ENCODE results near the gene ZNF774.

Gene ZNF774

DNA sequence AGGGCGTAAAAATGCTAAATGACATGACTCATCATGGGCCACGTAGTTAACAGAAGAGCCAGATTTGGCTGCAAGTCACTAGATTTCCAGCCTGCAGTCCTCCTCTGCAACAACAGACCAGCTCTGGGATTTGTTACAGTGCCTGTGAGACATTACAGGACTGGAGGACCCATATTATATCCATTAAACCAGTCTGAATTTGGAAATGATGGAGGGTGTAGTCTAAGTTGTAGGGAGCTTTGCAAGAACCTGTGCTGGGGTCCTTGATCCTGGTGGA lies 10.8 kb downstream of the ZNF774 start:
- TF ChIP-seq, protein P1, sequence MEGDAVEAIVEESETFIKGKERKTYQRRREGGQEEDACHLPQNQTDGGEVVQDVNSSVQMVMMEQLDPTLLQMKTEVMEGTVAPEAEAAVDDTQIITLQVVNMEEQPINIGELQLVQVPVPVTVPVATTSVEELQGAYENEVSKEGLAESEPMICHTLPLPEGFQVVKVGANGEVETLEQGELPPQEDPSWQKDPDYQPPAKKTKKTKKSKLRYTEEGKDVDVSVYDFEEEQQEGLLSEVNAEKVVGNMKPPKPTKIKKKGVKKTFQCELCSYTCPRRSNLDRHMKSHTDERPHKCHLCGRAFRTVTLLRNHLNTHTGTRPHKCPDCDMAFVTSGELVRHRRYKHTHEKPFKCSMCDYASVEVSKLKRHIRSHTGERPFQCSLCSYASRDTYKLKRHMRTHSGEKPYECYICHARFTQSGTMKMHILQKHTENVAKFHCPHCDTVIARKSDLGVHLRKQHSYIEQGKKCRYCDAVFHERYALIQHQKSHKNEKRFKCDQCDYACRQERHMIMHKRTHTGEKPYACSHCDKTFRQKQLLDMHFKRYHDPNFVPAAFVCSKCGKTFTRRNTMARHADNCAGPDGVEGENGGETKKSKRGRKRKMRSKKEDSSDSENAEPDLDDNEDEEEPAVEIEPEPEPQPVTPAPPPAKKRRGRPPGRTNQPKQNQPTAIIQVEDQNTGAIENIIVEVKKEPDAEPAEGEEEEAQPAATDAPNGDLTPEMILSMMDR (IDR thresholded peaks at IDR 0.05; ENCODE audit: borderline replicate concordance, control extremely low read depth, extremely low read depth, insufficient read depth, missing control alignments), result no peak
- in situ Hi-C loops (cut with MboI; ENCODE audit: low sequenced_read_pairs, unreplicated experiment), result no loop called here
- DNase-seq (ENCODE audit: low spot score), result no peak

DNA sequence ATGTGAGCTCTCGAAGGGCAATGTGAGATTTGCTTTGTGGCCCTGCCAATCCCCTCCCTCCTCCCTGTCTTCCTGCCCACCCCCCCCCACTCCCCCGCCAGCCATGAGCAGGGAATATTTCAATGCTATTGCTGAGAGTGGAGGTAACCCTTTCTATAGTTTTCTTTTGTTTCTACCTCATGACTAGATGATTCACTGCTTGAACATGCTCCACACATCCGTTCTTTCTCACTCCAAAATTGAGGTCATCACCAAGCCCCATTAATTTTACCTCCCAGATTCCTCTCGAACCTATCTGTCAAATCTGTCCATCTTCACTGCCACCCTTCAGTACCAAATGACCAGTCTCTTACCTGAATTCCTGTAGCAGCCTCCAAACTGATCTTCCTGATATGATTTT lies 12.2 kb downstream of the ZNF774 start:
- DNase-seq (ENCODE audit: low spot score), result no peak
- in situ Hi-C loops (cut with MboI; ENCODE audit: low sequenced_read_pairs, unreplicated experiment), result no loop called here
- TF ChIP-seq, protein P1 (IDR thresholded peaks at IDR 0.05; ENCODE audit: borderline replicate concordance, control extremely low read depth, extremely low read depth, insufficient read depth, missing control alignments), result no peak

DNA sequence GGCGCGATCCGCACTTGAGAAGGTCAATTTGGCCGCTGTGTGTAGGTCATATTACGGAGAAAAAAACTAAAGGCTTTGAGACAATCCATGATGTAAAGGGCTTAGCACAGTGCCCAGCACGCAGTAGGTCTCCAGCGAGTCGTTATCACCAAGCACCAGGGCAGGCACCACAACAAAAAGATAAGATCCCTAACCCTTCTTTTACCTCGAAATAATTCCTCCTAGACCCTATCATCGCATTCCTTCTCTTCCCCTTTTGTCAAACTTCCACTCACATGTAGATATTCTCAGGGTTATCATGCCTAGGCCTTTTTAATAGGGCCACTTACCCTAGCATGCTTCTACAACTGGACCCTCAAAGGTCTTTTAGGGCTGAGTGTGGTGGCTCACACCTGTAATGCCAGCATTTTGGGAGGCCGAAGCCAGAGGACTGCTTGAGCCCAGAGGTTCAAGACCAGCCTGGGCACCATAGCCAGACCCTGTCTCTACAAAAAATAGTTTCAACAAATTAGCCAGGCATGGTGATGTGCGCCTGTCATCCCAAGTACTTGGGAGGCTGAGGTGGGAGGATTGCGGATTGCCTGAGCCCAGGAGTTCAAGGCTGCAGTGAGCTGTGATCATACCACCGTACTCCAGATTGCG lies 13.5 kb downstream of the ZNF774 start:
- in situ Hi-C loops (cut with MboI; ENCODE audit: low sequenced_read_pairs, unreplicated experiment), result no loop called here
- TF ChIP-seq, protein P1 (IDR thresholded peaks at IDR 0.05; ENCODE audit: borderline replicate concordance, control extremely low read depth, extremely low read depth, insufficient read depth, missing control alignments), result no peak
- DNase-seq (ENCODE audit: low spot score), result no peak

DNA sequence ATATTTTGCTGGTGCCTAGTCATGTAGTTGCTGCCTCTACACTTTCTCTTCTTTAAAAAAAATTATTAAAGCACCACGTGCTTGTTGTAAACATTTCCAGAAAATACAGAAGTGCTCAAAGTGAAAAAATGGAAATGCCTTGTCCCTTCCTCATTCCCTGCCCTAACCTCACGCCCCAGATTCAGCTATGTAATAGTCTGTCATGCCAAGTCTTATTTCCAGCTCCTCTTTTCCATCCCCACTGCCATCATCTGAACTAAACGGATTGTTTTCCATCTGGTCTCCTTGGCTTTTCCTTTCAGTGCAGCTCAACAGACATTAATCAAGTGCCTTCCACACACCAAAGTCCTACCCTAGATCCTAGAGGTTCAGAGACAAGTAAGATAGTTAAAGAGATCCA lies 15.5 kb downstream of the ZNF774 start:
- TF ChIP-seq, protein P1 (IDR thresholded peaks at IDR 0.05; ENCODE audit: borderline replicate concordance, control extremely low read depth, extremely low read depth, insufficient read depth, missing control alignments), result no peak
- no peak for DNase-seq (ENCODE audit: low spot score)
- in situ Hi-C loops (cut with MboI; ENCODE audit: low sequenced_read_pairs, unreplicated experiment), result no loop called here

DNA sequence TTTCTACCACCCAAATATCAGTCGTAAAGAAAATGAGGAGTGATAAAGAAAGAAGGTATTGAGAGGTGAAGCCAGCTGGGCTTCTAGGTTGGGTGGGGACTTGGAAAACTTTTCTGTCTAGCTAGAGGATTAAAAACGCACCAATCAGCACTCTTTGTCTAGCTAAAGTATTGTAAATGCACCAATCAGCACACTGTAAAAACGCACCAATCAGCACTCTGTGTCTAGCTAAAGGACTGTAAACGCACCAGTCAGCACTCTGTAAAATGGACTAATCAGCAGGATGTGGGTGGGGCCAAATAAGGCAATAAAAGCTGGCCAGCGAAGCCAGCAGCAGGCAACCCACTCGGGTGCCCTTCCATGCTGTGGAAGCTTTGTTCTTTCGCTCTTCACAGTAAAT lies 23.0 kb downstream of the ZNF774 start:
- in situ Hi-C loops (cut with MboI; ENCODE audit: low sequenced_read_pairs, unreplicated experiment), result no loop called here
- TF ChIP-seq, protein P1 (IDR thresholded peaks at IDR 0.05; ENCODE audit: borderline replicate concordance, control extremely low read depth, extremely low read depth, insufficient read depth, missing control alignments), result no peak

DNA sequence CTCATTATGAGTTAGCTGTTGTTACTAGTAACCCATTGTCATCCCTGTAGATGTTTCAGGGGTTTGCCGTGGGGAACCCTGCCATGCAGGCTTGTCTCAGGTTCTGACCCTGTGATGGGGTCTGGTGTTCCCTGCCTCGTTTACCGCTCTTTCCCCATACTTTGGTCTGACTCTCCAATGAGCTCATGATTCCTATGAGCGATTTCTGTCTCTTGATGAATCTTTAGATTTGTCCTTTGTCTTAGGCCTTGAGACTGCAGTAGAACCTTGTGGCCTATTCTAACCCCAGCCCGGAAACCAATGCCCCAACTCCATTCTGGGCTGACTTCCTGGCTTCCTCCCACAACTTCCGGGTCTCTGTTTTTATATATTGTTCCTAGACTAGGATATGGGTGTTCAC lies 24.7 kb downstream of the ZNF774 start:
- TF ChIP-seq, protein P1 (IDR thresholded peaks at IDR 0.05; ENCODE audit: borderline replicate concordance, control extremely low read depth, extremely low read depth, insufficient read depth, missing control alignments), result no peak
- in situ Hi-C loops (cut with MboI; ENCODE audit: low sequenced_read_pairs, unreplicated experiment), result no loop called here
- DNase-seq (ENCODE audit: low spot score), result no peak

More for the DNA sequence above, 23.0 kb downstream of the ZNF774 start:
- no peak for DNase-seq (ENCODE audit: low spot score)

DNA sequence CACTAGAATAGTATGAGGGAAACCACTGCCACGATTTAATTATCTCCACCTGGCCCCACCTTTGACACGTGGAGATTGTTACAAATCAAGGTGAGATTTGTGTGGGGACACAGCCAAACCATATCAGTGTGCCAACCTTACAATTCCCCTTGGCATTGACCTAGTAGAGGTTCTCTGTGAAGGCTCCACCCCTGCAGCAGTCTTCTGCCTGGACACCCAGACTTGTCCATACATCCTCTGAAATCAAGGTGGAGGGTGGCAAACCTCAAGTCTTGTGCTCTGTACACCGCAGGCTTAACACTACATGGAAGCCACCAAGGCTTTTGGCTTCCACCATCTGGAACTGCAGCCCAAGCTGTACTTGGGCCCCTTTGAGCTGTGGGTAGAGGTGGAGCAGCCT lies 27.2 kb downstream of the ZNF774 start:
- DNase-seq (ENCODE audit: low spot score), result no peak
- in situ Hi-C loops (cut with MboI; ENCODE audit: low sequenced_read_pairs, unreplicated experiment), result no loop called here
- TF ChIP-seq, protein P1 (IDR thresholded peaks at IDR 0.05; ENCODE audit: borderline replicate concordance, control extremely low read depth, extremely low read depth, insufficient read depth, missing control alignments), result no peak

Data from GM13976 (cell line).